ENCODE results near the gene THOC6.

Gene THOC6

DNA sequence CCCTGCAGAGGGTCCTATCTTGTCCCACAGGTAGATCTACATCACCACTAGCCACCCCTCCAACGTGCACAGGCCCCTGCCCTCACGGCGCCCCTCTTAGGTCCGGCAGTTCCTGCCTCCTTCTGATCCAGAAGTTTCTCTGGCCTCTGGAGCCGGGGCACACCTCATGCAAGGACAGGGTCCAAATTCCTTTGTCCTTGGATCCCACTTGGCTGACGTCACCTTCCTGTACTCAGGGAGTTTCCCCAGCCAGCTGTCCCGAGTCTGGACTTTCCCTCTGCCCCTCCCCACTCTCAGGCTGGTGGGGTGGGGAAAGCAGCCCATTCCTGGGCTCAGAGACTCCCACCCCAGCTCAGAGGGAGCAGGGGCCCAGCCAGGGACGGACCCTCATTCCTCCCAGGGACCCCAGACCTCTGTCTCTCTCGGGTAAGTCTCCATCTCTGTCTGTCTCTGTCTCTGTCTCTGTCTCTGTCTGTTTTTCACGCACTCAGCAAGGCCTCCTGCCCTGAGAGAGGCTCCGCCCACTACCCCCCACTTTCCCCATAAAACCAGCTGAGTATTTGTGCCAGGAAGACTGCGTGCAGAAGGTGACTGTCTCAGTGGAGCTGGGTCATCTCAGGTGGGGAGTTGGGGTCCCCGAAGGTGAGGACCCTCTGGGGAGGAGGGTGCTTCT lies 41.4 kb downstream of the THOC6 start, which contains the start of gene IL32 (continued):
- TF ChIP-seq BACH2 (CRISPR knock-in tag; IDR thresholded peaks at IDR 0.05; ENCODE audit: borderline replicate concordance) (no peak), ZC3H10 (CRISPR knock-in tag; IDR thresholded peaks at IDR 0.05) (no peak), ISL1 (CRISPR knock-in tag; IDR thresholded peaks at IDR 0.05) (no peak), TOX (CRISPR knock-in tag; IDR thresholded peaks at IDR 0.05; ENCODE audit: borderline replicate concordance) (no peak), ZNF565 (CRISPR knock-in tag; conservative IDR thresholded peaks at IDR 0.05; ENCODE audit: low read depth) (no peak), ARNTL (CRISPR knock-in tag; IDR thresholded peaks at IDR 0.05; ENCODE audit: borderline replicate concordance, low read depth) (no peak), ZFP30 (CRISPR knock-in tag; IDR thresholded peaks at IDR 0.05) (no peak)
- TF ChIP-seq, protein P1, sequence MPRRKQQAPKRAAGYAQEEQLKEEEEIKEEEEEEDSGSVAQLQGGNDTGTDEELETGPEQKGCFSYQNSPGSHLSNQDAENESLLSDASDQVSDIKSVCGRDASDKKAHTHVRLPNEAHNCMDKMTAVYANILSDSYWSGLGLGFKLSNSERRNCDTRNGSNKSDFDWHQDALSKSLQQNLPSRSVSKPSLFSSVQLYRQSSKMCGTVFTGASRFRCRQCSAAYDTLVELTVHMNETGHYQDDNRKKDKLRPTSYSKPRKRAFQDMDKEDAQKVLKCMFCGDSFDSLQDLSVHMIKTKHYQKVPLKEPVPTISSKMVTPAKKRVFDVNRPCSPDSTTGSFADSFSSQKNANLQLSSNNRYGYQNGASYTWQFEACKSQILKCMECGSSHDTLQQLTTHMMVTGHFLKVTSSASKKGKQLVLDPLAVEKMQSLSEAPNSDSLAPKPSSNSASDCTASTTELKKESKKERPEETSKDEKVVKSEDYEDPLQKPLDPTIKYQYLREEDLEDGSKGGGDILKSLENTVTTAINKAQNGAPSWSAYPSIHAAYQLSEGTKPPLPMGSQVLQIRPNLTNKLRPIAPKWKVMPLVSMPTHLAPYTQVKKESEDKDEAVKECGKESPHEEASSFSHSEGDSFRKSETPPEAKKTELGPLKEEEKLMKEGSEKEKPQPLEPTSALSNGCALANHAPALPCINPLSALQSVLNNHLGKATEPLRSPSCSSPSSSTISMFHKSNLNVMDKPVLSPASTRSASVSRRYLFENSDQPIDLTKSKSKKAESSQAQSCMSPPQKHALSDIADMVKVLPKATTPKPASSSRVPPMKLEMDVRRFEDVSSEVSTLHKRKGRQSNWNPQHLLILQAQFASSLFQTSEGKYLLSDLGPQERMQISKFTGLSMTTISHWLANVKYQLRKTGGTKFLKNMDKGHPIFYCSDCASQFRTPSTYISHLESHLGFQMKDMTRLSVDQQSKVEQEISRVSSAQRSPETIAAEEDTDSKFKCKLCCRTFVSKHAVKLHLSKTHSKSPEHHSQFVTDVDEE (CRISPR knock-in tag; IDR thresholded peaks at IDR 0.05) = no peak

DNA sequence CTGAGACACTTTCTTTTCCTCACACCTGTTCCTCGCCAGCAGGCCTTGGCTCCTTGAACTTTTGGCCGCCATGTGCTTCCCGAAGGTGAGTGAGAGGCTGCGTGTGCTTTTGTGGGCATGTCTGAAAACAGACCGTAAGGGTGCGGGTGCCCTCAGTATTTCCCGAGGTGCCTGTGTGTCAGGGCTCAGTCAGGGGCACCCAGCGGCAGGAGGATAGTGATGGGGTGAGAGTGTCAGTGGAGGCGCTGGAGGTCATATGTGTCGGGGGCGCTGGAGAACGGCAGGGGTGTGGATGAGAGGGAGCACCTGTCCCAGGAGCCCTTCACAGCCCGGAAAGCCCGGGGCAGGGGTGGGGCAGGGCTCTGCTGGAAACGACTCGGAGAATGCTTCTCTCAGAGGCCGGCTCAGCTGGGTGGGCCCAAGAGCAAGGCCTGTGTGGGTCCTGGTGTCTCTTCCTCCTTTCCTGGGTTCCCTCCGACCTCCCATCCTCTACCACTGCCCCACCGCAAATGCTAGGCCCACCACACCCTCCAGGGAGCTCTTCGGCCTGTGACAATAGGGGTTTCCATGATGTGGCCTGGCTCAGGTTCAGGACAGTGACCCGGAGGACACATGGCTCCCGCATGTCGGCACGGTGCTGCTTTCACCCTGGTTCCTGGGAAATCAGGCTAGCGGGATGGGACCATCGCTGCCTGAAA lies 42.1 kb downstream of the THOC6 start:
- TF ChIP-seq BACH2 (CRISPR knock-in tag; IDR thresholded peaks at IDR 0.05; ENCODE audit: borderline replicate concordance) = no peak
- TF ChIP-seq ESRRG (CRISPR knock-in tag; IDR thresholded peaks at IDR 0.05) = no peak
- no peak for TF ChIP-seq ZC3H10 (CRISPR knock-in tag; IDR thresholded peaks at IDR 0.05)
- no peak for TF ChIP-seq ZNF8 (CRISPR knock-in tag; IDR thresholded peaks at IDR 0.05)
- no peak for TF ChIP-seq TOX (CRISPR knock-in tag; IDR thresholded peaks at IDR 0.05; ENCODE audit: borderline replicate concordance)
- TF ChIP-seq ZNF70 (CRISPR knock-in tag; IDR thresholded peaks at IDR 0.05) = no peak
- TF ChIP-seq, protein P2, sequence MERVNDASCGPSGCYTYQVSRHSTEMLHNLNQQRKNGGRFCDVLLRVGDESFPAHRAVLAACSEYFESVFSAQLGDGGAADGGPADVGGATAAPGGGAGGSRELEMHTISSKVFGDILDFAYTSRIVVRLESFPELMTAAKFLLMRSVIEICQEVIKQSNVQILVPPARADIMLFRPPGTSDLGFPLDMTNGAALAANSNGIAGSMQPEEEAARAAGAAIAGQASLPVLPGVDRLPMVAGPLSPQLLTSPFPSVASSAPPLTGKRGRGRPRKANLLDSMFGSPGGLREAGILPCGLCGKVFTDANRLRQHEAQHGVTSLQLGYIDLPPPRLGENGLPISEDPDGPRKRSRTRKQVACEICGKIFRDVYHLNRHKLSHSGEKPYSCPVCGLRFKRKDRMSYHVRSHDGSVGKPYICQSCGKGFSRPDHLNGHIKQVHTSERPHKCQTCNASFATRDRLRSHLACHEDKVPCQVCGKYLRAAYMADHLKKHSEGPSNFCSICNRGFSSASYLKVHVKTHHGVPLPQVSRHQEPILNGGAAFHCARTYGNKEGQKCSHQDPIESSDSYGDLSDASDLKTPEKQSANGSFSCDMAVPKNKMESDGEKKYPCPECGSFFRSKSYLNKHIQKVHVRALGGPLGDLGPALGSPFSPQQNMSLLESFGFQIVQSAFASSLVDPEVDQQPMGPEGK (CRISPR knock-in tag; IDR thresholded peaks at IDR 0.05; ENCODE audit: borderline replicate concordance) = no peak
- TF ChIP-seq ISL1 (CRISPR knock-in tag; IDR thresholded peaks at IDR 0.05) = no peak
- TF ChIP-seq, protein P3, sequence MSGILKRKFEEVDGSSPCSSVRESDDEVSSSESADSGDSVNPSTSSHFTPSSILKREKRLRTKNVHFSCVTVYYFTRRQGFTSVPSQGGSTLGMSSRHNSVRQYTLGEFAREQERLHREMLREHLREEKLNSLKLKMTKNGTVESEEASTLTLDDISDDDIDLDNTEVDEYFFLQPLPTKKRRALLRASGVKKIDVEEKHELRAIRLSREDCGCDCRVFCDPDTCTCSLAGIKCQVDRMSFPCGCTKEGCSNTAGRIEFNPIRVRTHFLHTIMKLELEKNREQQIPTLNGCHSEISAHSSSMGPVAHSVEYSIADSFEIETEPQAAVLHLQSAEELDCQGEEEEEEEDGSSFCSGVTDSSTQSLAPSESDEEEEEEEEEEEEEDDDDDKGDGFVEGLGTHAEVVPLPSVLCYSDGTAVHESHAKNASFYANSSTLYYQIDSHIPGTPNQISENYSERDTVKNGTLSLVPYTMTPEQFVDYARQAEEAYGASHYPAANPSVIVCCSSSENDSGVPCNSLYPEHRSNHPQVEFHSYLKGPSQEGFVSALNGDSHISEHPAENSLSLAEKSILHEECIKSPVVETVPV (CRISPR knock-in tag; IDR thresholded peaks at IDR 0.05) = no peak
- TF ChIP-seq ZFP30 (CRISPR knock-in tag; IDR thresholded peaks at IDR 0.05) = no peak
- no peak; the same call in 2 of the 3 replicates for ATAC-seq

DNA sequence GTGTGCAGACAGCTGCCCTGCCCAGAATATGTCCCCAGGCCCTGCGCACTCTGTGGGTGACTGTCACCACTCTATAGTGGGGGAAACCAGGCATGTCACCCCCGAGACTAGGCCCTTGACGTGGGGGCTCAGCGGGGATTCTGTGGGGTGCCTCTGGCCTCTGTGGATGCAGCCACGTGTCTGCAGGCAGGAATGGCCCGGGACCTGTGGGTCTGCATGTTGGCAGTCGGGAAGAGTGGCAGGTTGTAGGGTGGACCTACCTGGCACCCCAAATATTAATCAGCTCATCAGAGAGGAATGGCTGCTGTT lies 42.6 kb downstream of the THOC6 start:
- TF ChIP-seq OSR1 (CRISPR knock-in tag; IDR thresholded peaks at IDR 0.05) (no peak), PPARA (CRISPR knock-in tag; IDR thresholded peaks at IDR 0.05; ENCODE audit: borderline replicate concordance) (no peak), ZFP3 (CRISPR knock-in tag; IDR thresholded peaks at IDR 0.05) (no peak), ISL1 (CRISPR knock-in tag; IDR thresholded peaks at IDR 0.05) (no peak), ZNF565 (CRISPR knock-in tag; conservative IDR thresholded peaks at IDR 0.05; ENCODE audit: low read depth) (no peak)
- TF ChIP-seq, protein P4, sequence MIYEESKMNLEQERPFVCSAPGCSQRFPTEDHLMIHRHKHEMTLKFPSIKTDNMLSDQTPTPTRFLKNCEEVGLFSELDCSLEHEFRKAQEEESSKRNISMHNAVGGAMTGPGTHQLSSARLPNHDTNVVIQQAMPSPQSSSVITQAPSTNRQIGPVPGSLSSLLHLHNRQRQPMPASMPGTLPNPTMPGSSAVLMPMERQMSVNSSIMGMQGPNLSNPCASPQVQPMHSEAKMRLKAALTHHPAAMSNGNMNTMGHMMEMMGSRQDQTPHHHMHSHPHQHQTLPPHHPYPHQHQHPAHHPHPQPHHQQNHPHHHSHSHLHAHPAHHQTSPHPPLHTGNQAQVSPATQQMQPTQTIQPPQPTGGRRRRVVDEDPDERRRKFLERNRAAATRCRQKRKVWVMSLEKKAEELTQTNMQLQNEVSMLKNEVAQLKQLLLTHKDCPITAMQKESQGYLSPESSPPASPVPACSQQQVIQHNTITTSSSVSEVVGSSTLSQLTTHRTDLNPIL (CRISPR knock-in tag; IDR thresholded peaks at IDR 0.05; ENCODE audit: low read depth) = no peak
- TF ChIP-seq, protein P2 (CRISPR knock-in tag; IDR thresholded peaks at IDR 0.05; ENCODE audit: borderline replicate concordance) = no peak
- ATAC-seq = no peak
